ENCODE data around the gene KCNJ6. TPM values are rescaled to one million over a fixed set of nuclear protein-coding genes. Genes with fewer than 3 reads are reported as not detected.

Gene KCNJ6
- total RNA-seq, 1 donor from 2014 or later = not detected

GRCh38 chr21:37568916-37569315 lies 347.3 kb downstream of the KCNJ6 start:
- Histone ChIP-seq H3K36me3 (no peaks in the 10 kb centered on the region), H3K9me3 (ENCODE audit: low read depth) (no peaks in the 10 kb centered on the region), H3K27me3 (no peaks in the 10 kb centered on the region), H3K4me1 (peaks cover 5% of the 10 kb centered on the region), H3K4me2 (no peak overlapping the region), H3K4me3 (no peak overlapping the region), H2AFZ (replicated peaks) (no peak overlapping the region), H3K79me2 (ENCODE audit: low read depth) (no peaks in the 10 kb centered on the region), H4K20me1 (ENCODE audit: low read depth) (no peaks in the 10 kb centered on the region), H3K27ac (no peak overlapping the region), H3K9ac (no peak overlapping the region), H3F3A (ENCODE audit: low read depth) (peaks cover 5% of the 10 kb centered on the region)
- H3K9me3 Mint-ChIP-seq = peaks cover 2% of the 10 kb centered on the region
- H3K4me1 Mint-ChIP-seq = peaks cover 18% of the 10 kb centered on the region
- DNase-seq (ENCODE audit: low spot score) = no peak
- no peaks in the 10 kb centered on the region for H3K36me3 Mint-ChIP-seq
- no peak overlapping the region for H3K27ac Mint-ChIP-seq
- H3K27me3 Mint-ChIP-seq (ENCODE audit: insufficient read depth, low read depth) = peaks cover 11% of the 10 kb centered on the region
- no peak overlapping the region for H3K4me3 Mint-ChIP-seq
- TF ChIP-seq EZH2phosphoT487 (IDR thresholded peaks at IDR 0.05) = no peak
- TF ChIP-seq CTCF (IDR thresholded peaks at IDR 0.05) = no peak
- no peak for TF ChIP-seq EZH2 (IDR thresholded peaks at IDR 0.05)

GRCh38 chr21:37568415-37568814 lies 347.8 kb downstream of the KCNJ6 start:
- H4K20me1 ChIP-seq (ENCODE audit: low read depth) = no peaks in the 10 kb centered on the region
- H3K36me3 ChIP-seq = no peaks in the 10 kb centered on the region
- Mint-ChIP-seq H3K27ac (no peak overlapping the region), H3K4me3 (no peak overlapping the region), H3K4me1 (peaks cover 18% of the 10 kb centered on the region), H3K9me3 (peaks cover 2% of the 10 kb centered on the region), H3K36me3 (no peaks in the 10 kb centered on the region), H3K27me3 (ENCODE audit: insufficient read depth, low read depth) (peaks cover 8% of the 10 kb centered on the region)
- H3K4me3 ChIP-seq = no peak overlapping the region
- DNase-seq (ENCODE audit: low spot score) = no peak
- peaks cover 5% of the 10 kb centered on the region for H3F3A ChIP-seq (ENCODE audit: low read depth)
- H3K9ac ChIP-seq = no peak overlapping the region
- H2AFZ ChIP-seq (replicated peaks) = no peak overlapping the region
- TF ChIP-seq CTCF (IDR thresholded peaks at IDR 0.05) = no peak
- TF ChIP-seq EZH2phosphoT487 (IDR thresholded peaks at IDR 0.05) = no peak
- no peak for TF ChIP-seq EZH2 (IDR thresholded peaks at IDR 0.05)
- H3K79me2 ChIP-seq (ENCODE audit: low read depth) = no peaks in the 10 kb centered on the region
- H3K27ac ChIP-seq = no peak overlapping the region
- H3K4me1 ChIP-seq = peaks cover 5% of the 10 kb centered on the region
- no peaks in the 10 kb centered on the region for H3K27me3 ChIP-seq
- H3K9me3 ChIP-seq (ENCODE audit: low read depth) = no peaks in the 10 kb centered on the region
- no peak overlapping the region for H3K4me2 ChIP-seq

GRCh38 chr21:37566790-37567615 lies 349.3 kb downstream of the KCNJ6 start:
- H3K4me1 ChIP-seq = peaks cover 5% of the 10 kb centered on the region
- peaks cover 18% of the 10 kb centered on the region for H3K4me1 Mint-ChIP-seq
- no peak overlapping the region for H2AFZ ChIP-seq (replicated peaks)
- no peak overlapping the region for H3K27ac Mint-ChIP-seq
- H3K4me3 ChIP-seq = no peak overlapping the region
- H3K27me3 Mint-ChIP-seq (ENCODE audit: insufficient read depth, low read depth) = peaks cover 6% of the 10 kb centered on the region
- H3K9me3 ChIP-seq (ENCODE audit: low read depth) = no peaks in the 10 kb centered on the region
- no peaks in the 10 kb centered on the region for H3K36me3 ChIP-seq
- H3K9ac ChIP-seq = no peak overlapping the region
- H3K4me3 Mint-ChIP-seq = no peak overlapping the region
- H3K4me2 ChIP-seq = no peak overlapping the region
- DNase-seq (ENCODE audit: low spot score) = no peak
- no peaks in the 10 kb centered on the region for H3K27me3 ChIP-seq
- H3F3A ChIP-seq (ENCODE audit: low read depth) = peaks cover 5% of the 10 kb centered on the region
- TF ChIP-seq EZH2 (IDR thresholded peaks at IDR 0.05) (no peak), EZH2phosphoT487 (IDR thresholded peaks at IDR 0.05) (no peak), CTCF (IDR thresholded peaks at IDR 0.05) (no peak)
- no peak overlapping the region for H3K27ac ChIP-seq
- H4K20me1 ChIP-seq (ENCODE audit: low read depth) = no peaks in the 10 kb centered on the region
- H3K9me3 Mint-ChIP-seq = no peaks in the 10 kb centered on the region
- H3K36me3 Mint-ChIP-seq = no peaks in the 10 kb centered on the region
- no peaks in the 10 kb centered on the region for H3K79me2 ChIP-seq (ENCODE audit: low read depth)
